ENCODE data around the gene POGLUT3.

The POGLUT3 gene

GRCh38 chr11:108483163-108483562 is 15.0 kb downstream of the POGLUT3 start:
- Mint-ChIP-seq H3K9me3 (no peaks in the 10 kb centered on the region), H3K27ac (no peak overlapping the region), H3K4me1 (no peaks in the 10 kb centered on the region), H3K27me3 (no peaks in the 10 kb centered on the region), H3K4me3 (no peak overlapping the region)
- DNase-seq, result no peak
- ATAC-seq, result no peak

- Mint-ChIP-seq H3K27me3 (no peaks in the 10 kb centered on the region), H3K27ac (no peak overlapping the region), H3K4me3 (no peak overlapping the region), H3K9me3 (no peaks in the 10 kb centered on the region), H3K4me1 (no peaks in the 10 kb centered on the region)
- ATAC-seq (no peak), DNase-seq (no peak)
Observed at GRCh38 chr11:108474664-108475463, 23.3 kb downstream of the POGLUT3 start.

GRCh38 chr11:108472681-108473080 is 25.5 kb downstream of the POGLUT3 start:
- ATAC-seq (no peak), DNase-seq (no peak)
- no peaks in the 10 kb centered on the region for H3K9me3 Mint-ChIP-seq
- H3K27ac Mint-ChIP-seq, result no peak overlapping the region
- no peaks in the 10 kb centered on the region for H3K4me1 Mint-ChIP-seq
- no peaks in the 10 kb centered on the region for H3K27me3 Mint-ChIP-seq
- no peak overlapping the region for H3K4me3 Mint-ChIP-seq

- peaks cover 14% of the 10 kb centered on the region for H3K4me1 Mint-ChIP-seq
- DNase-seq (no peak), ATAC-seq (no peak)
- no peak overlapping the region for H3K27ac Mint-ChIP-seq
- H3K27me3 Mint-ChIP-seq, result no peaks in the 10 kb centered on the region
- peak overlapping the region in 1 of 2 donors; percentile 93 for H3K4me3 Mint-ChIP-seq
- no peaks in the 10 kb centered on the region for H3K9me3 Mint-ChIP-seq
Observed at GRCh38 chr11:108468478-108468864, 29.7 kb downstream of the POGLUT3 start.

GRCh38 chr11:108467091-108467823 is 30.9 kb downstream of the POGLUT3 start, which contains the start of gene C11orf65:
TSS of gene C11orf65 (minus strand) at chr11:108467529. CDS start at chr11:108461559, 5,970 bp downstream.
- peak within 1 kb of the TSS; percentile 93 to 99 for H3K4me3 Mint-ChIP-seq
- H3K27me3 Mint-ChIP-seq, result no peaks in the 10 kb centered on the region
- no peaks in the 10 kb centered on the region for H3K9me3 Mint-ChIP-seq
- peak within 1 kb of the TSS; percentile 98 to 99 for H3K27ac Mint-ChIP-seq
- DNase-seq, result peak; percentile 95 to 96
- peaks cover 14% of the 10 kb centered on the region for H3K4me1 Mint-ChIP-seq
- peak; percentile 99 for ATAC-seq

- Mint-ChIP-seq H3K4me3 (peak overlapping the region; percentile 93 to 99), H3K27me3 (no peaks in the 10 kb centered on the region), H3K4me1 (peaks cover 14% of the 10 kb centered on the region), H3K27ac (peak overlapping the region; percentile 98 to 99), H3K9me3 (no peaks in the 10 kb centered on the region)
- DNase-seq (no peak), ATAC-seq (no peak)
Observed at GRCh38 chr11:108466405-108466804, 31.8 kb downstream of the POGLUT3 start.

- no peaks in the 10 kb centered on the region for H3K27me3 Mint-ChIP-seq
- ATAC-seq (no peak), DNase-seq (no peak)
- H3K4me1 Mint-ChIP-seq, result no peaks in the 10 kb centered on the region
- H3K4me3 Mint-ChIP-seq, result no peak overlapping the region
- peaks cover 18 to 32% of the 10 kb centered on the region in 2 donors for H3K9me3 Mint-ChIP-seq
- no peak overlapping the region for H3K27ac Mint-ChIP-seq
Observed at GRCh38 chr11:108453207-108453835, 44.9 kb downstream of the POGLUT3 start.

All from stimulated activated naive CD8-positive, alpha-beta T cell treated with anti-CD3 and anti-CD28 coated beads, Interleukin-15, amount 100 ng/mL, for 72 hours (primary cell).